Mucosa of stomach (tissue), 1 donor: Measurements from ENCODE around the gene STEAP3.

Source experiments
- H3K27me3 ChIP-seq: one replicate; pipeline ENCODE4 v1.7.0; 2013; ENCODE audit warnings: mild to moderate bottlenecking, low read length; ENCODE audit not compliant: control insufficient read depth, insufficient read depth
- H3K36me3 ChIP-seq: one replicate; pipeline ENCODE4 v1.7.0; 2013; ENCODE audit warnings: low read length; ENCODE audit not compliant: control insufficient read depth, insufficient read depth
- H3K4me1 ChIP-seq: one replicate; pipeline ENCODE4 v1.7.0; 2013; ENCODE audit warnings: mild to moderate bottlenecking, low read length; ENCODE audit not compliant: control insufficient read depth, insufficient read depth
- H3K4me3 ChIP-seq: one replicate; pipeline ENCODE4 v1.7.0; 2013; ENCODE audit warnings: low read length
- H3K9ac ChIP-seq: one replicate; pipeline ENCODE4 v1.7.0; 2013; ENCODE audit warnings: mild to moderate bottlenecking, low read length, moderate library complexity
- H3K9me3 ChIP-seq: one replicate; pipeline ENCODE4 v1.7.0; 2013; ENCODE audit warnings: mild to moderate bottlenecking, low read length, moderate library complexity; ENCODE audit not compliant: control insufficient read depth
- donor health status: Pancreatic carcinoma.

Gene STEAP3

DNA sequence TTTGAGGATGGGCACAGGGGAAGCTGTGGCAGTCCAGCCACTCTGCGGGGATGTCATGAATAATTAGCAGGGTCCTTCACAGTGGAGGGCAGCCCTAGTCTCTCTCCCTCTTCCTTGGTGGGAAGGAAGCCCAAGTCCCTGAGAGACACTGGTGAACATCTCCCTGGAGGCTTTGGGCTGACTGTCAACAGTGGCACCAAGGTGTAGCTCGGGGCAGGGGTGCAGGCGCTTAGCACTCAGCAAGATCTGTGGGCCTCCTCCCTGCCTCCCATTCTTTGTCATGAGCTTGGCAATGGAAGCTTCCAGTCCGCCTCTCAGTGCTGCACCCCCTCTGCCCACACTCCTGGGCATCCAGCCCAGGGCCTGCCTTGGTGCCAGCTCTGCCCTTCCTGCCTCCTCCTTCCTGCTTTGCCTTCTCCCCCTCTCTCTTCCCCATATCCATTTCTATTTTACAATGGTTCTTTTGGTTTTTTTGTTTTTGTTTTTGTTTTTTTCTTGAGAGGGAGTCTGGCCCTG lies 59.4 kb downstream of the STEAP3 start:
- no peaks in the 10 kb centered on the region for H3K36me3 ChIP-seq
- H3K4me1 ChIP-seq = peaks cover 6% of the 10 kb centered on the region
- H3K9ac ChIP-seq = no peak overlapping the region
- no peaks in the 10 kb centered on the region for H3K27me3 ChIP-seq
- H3K9me3 ChIP-seq = no peaks in the 10 kb centered on the region
- no peak overlapping the region for H3K4me3 ChIP-seq

GRCh38 chr2:119283873-119284331 lies 60.3 kb downstream of the STEAP3 start:
- no peaks in the 10 kb centered on the region for H3K36me3 ChIP-seq
- no peaks in the 10 kb centered on the region for H3K27me3 ChIP-seq
- no peaks in the 10 kb centered on the region for H3K9me3 ChIP-seq
- H3K9ac ChIP-seq = no peak overlapping the region
- H3K4me1 ChIP-seq = peaks cover 6% of the 10 kb centered on the region
- H3K4me3 ChIP-seq = no peak overlapping the region

GRCh38 chr2:119286661-119287060 lies 63.0 kb downstream of the STEAP3 start:
- Histone ChIP-seq H3K4me1 (peaks cover 15% of the 10 kb centered on the region), H3K9ac (no peak overlapping the region), H3K27me3 (no peaks in the 10 kb centered on the region), H3K4me3 (no peak overlapping the region), H3K9me3 (no peaks in the 10 kb centered on the region), H3K36me3 (no peaks in the 10 kb centered on the region)

- H3K9me3 ChIP-seq = no peaks in the 10 kb centered on the region
- no peak overlapping the region for H3K4me3 ChIP-seq
- H3K9ac ChIP-seq = peak overlapping the region; percentile 2
- no peaks in the 10 kb centered on the region for H3K27me3 ChIP-seq
- H3K36me3 ChIP-seq = no peaks in the 10 kb centered on the region
- peaks cover 20% of the 10 kb centered on the region for H3K4me1 ChIP-seq
Observed at GRCh38 chr2:119288576-119288975, 64.9 kb downstream of the STEAP3 start.

GRCh38 chr2:119289093-119289492 lies 65.5 kb downstream of the STEAP3 start:
- no peak overlapping the region for H3K4me3 ChIP-seq
- no peaks in the 10 kb centered on the region for H3K9me3 ChIP-seq
- H3K27me3 ChIP-seq = no peaks in the 10 kb centered on the region
- H3K9ac ChIP-seq = no peak overlapping the region
- H3K4me1 ChIP-seq = peaks cover 16% of the 10 kb centered on the region
- H3K36me3 ChIP-seq = no peaks in the 10 kb centered on the region

DNA sequence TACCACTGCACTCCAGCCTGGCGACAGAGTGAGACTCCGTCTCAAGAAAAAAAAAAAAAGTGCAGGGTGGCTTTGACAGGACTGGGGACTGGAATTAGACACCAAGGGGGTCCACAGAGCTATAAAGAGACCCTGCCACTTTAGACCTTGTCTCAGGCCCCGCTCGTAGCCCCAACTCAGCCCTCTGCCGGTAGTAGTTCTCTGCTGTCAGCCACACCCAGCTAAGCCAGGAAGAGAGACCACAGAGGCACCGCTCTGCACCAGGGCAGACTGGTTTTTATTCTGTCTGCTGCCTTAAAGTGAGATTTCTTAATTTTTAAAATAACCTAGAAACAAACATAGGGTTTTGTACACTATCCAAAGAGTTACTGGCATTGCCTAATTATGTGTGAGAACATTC lies 66.0 kb downstream of the STEAP3 start:
- H3K4me3 ChIP-seq = no peak overlapping the region
- no peak overlapping the region for H3K9ac ChIP-seq
- H3K9me3 ChIP-seq = no peaks in the 10 kb centered on the region
- H3K27me3 ChIP-seq = no peaks in the 10 kb centered on the region
- H3K36me3 ChIP-seq = no peaks in the 10 kb centered on the region
- peaks cover 14% of the 10 kb centered on the region for H3K4me1 ChIP-seq

DNA sequence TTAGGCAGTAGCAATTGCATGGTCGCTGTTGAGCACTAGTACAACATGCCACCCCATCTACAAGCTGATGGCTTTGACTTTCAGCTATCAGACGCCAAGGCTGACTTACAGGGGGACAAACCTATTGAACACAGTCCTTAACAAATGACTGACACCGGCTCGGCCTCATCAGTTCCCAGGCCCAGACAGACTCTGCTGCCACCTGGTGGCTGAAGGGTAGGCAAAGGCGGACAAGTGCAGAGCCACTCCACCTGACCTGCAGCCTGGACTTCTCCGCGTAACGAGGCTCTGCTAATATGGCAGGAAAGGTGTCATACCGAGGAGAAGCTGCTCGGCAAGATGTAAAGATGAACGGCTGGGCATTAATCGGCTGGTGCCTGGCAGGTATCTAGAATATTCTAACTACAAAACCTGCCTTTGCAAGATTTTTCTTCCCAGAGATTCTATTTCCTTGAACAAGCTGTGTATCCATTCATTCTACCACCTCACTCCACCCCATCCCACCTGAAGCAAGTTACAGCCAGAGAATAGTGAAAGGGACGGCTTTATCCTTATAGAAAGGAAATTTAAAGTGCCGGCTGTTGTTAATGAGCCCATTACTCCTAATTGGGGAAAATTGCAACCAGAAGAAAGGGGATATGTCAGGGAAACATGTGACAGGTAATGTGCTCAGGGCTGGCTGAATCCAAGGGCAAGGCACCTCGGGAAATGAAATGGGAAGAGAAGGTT lies 67.4 kb downstream of the STEAP3 start:
- no peaks in the 10 kb centered on the region for H3K27me3 ChIP-seq
- no peaks in the 10 kb centered on the region for H3K36me3 ChIP-seq
- H3K4me3 ChIP-seq = no peak overlapping the region
- no peak overlapping the region for H3K9ac ChIP-seq
- H3K4me1 ChIP-seq = peaks cover 14% of the 10 kb centered on the region
- no peaks in the 10 kb centered on the region for H3K9me3 ChIP-seq

DNA sequence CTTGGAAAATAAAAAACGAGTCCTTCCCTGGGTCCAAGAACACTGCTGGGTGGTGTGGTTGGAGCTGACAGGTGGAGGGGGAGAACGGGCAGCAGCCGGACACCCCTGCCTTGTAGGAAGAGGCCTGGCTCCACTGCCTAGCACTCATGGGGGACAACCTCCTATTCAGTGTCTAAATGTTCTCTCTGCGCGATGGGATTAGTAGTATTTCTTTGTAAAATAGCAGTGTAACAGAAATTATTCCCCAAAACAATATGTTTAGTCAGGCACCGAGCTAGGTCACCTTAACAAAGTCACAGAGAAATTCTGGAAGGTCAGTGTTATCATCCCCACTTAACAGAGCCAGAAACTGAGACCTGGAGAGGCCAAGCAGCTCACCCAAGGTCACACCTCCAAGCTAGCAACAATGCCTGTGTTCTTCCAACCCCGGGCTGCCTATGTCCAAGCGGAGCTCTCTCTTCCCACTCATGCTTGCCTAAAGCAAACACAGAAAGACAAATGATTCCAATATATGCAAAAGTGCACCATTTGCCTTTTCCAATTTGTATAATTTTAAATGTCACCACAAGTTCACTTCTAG lies 68.0 kb downstream of the STEAP3 start:
- H3K4me3 ChIP-seq = no peak overlapping the region
- no peak overlapping the region for H3K9ac ChIP-seq
- no peaks in the 10 kb centered on the region for H3K27me3 ChIP-seq
- H3K36me3 ChIP-seq = no peaks in the 10 kb centered on the region
- no peaks in the 10 kb centered on the region for H3K9me3 ChIP-seq
- H3K4me1 ChIP-seq = peaks cover 14% of the 10 kb centered on the region

DNA sequence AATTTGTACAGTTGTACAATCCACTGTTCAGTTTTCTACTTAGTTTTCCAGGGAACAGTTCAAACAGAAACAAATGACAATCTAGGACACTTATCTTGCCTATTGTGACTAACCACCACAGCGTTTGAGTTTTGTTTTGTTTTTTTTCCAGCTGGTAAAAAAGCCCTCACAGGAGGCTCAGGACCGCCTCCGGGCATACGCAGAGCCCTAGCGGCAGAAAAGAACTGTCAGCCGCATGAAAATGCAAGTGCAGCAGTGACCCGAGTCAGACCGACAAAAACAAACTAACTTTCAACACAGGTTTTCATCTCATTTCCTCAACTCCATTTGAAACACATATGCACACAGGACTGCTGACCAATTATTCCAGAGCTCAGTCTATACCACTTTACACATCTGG lies 68.6 kb downstream of the STEAP3 start:
- Histone ChIP-seq H3K4me3 (no peak overlapping the region), H3K9me3 (no peaks in the 10 kb centered on the region), H3K9ac (no peak overlapping the region), H3K36me3 (no peaks in the 10 kb centered on the region), H3K27me3 (no peaks in the 10 kb centered on the region), H3K4me1 (peaks cover 14% of the 10 kb centered on the region)

- no peak overlapping the region for H3K4me3 ChIP-seq
- peaks cover 14% of the 10 kb centered on the region for H3K4me1 ChIP-seq
- H3K27me3 ChIP-seq = no peaks in the 10 kb centered on the region
Observed at GRCh38 chr2:119293254-119293653, 69.6 kb downstream of the STEAP3 start.

GRCh38 chr2:119293900-119294299 lies 70.3 kb downstream of the STEAP3 start:
- H3K9me3 ChIP-seq = no peaks in the 10 kb centered on the region
- H3K4me3 ChIP-seq = no peak overlapping the region
- no peaks in the 10 kb centered on the region for H3K36me3 ChIP-seq
- no peaks in the 10 kb centered on the region for H3K27me3 ChIP-seq
- peaks cover 14% of the 10 kb centered on the region for H3K4me1 ChIP-seq
- H3K9ac ChIP-seq = no peak overlapping the region

More at GRCh38 chr2:119293254-119293653, 69.6 kb downstream of the STEAP3 start:
- no peak overlapping the region for H3K9ac ChIP-seq
- H3K36me3 ChIP-seq = no peaks in the 10 kb centered on the region
- no peaks in the 10 kb centered on the region for H3K9me3 ChIP-seq

- Histone ChIP-seq H3K4me3 (no peak overlapping the region), H3K27me3 (no peaks in the 10 kb centered on the region), H3K36me3 (no peaks in the 10 kb centered on the region), H3K9ac (no peak overlapping the region), H3K9me3 (no peaks in the 10 kb centered on the region), H3K4me1 (peaks cover 14% of the 10 kb centered on the region)
Observed at GRCh38 chr2:119294671-119295070, 71.0 kb downstream of the STEAP3 start.
